Activated T-cell treated with anti-CD3 and anti-CD28 coated beads, Interleukin-2, amount 50 U/mL, for 48 hours (primary cell): ENCODE results near the gene SRPRB.
"Not testable (repeated sequence)": the region's sequence is repeated elsewhere in the genome, so short reads cannot be mapped to it uniquely, and the experiment has no call there.

Experiments
- DNase-seq, 2 experiments: peaks; one replicate each; pipeline ENCODE4 v3.0.0-alpha.2; 2020

SRPRB gene

DNA sequence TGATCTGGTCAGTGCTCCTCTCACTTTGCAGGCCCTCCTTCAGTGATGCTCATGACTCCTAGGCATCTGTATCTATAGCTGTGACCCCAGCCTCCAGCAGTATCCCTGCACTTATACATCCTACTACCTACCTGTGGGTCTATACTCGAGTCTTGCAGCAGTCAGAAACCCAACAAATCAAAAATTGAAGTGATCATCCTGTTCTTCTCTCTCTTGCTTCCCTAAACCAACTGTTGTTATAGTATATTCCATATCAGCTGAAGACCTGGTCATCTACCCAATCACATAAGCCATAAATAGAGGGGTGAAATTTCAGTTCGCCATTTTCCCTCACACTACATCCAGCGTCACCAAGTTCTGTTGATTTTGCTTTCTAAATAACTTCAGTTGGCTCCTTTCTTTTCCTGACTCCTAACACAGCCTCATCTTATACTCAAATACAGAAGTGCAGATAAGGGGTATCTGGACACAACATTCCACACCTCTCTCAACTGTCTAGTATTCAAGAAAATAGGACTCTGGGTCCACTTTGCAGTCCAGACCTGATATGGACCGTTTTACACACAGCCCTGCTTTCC lies 25.9 kb upstream of the SRPRB start:
- DNase-seq: no peak

DNA sequence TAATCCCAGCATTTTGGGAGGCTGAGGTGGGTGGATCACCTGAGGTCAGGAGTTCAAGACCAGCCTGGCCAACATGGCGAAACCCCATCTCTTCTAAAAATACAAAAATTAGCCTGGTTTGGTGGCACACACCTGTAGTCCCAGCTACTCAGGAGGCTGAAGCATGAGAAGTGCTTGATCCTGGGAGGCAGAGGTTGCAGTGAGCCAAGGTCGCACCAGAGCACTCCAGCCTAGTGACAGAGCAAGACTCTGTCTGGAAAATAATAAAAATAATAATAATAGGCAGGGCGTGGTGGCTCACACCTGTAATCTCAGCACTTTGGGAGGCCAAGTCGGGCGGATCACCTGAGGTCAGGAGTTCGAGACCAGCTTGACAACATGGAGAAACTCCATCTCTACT lies 24.9 kb upstream of the SRPRB start:
- not testable (repeated sequence) for DNase-seq

DNA sequence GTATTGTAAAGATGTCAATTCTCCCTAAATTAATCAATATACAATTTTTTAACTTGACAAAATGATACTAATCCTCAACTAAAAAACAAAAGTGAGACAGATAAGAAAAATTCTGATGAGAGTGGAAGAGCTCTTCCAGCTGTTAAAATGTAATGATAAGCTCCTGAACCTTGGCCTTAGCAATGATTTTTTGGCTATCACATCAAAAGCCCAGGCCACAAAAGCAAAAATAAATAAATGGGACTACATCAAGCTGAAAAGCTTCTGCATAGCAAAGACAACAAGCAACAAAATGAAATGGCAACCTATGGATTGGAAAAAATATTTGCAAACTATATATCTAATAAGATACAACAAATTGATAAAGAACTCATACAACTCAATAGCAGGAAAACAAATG lies 24.0 kb upstream of the SRPRB start:
- no peak for DNase-seq

DNA sequence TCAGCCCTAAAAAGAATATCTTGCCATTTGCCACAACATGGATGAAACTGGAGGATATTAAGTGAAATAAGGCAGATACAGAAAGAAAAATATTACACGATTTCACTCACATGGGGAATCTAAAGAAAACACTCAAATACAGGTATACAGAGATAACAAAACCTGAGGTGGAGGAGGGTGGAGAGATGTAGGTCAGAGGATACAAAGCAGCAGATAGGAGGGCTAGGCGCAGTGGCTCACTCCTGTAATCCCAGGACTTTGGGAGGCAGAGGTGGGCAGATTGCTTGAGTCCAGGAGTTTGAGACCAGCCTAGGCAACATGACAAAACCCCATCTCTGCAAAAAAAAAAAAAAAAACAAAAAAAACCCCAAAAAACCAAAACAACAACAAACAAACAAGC lies 23.2 kb upstream of the SRPRB start:
- no peak for DNase-seq

DNA sequence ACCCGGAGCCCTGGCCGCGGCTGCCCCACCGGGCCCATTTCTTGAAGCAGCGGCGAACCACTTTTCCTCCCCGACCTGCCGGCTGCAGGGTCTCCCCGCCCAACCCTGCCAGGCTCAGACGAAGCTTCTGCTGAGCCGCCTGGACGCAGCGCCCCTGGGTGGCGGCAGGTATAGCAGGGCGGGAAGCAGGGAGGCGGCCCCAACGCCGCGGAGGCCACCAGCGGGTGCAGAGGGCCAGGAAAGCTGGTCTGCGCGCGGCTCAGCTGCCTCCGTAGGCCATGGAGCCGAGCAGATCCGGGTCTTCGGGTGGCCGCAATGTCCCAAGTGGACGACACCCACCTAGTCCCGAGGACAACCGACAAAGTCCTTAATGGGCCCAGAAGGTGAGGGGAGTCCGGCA lies 21.9 kb upstream of the SRPRB start:
- DNase-seq: no peak

DNA sequence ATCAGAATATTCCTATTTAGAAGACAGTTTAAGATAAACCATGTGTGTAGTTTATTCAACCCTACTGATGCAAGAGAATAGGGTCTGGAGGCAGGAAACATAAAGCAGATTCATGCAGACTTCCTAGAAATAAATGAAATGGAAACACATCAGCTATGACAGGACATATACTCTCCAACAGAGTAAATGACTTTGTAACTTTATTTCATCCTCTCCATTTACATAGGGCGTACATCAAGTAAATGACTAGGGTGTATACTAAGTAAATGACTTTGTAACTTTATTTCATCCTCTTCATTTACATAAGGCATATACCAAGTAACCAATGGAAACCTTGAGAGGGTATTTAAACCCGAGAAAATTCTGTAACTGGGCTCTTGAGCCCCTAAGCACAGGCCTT lies 17.6 kb upstream of the SRPRB start:
- DNase-seq: no peak

DNA sequence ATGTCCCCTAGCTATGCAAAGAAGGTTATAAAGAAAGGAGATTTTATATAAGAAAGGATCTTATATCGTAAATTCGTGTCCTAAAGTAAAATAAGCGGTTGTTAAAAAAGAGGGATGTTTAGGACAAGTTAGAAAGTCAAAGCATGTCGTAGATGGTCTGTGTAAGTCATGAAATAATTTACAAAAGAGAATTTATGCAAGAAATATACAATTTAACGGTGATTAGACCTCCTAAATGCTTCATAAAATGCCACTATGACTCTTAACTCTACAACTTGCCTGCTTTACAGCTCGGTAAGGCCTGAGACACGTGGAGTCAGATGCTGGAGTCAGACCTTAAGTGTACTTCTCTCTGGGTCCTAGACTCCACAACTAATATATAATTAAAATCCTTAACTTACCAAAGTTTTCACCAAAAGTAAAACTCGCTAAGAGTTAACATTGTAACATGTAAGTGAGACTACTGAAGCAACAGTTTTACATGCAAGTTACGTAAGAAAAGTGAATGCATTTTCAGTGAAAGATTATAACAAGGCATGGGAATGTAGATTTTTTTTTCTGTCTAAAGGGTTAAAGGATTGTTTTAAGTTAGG lies 13.3 kb upstream of the SRPRB start:
- no peak for DNase-seq

DNA sequence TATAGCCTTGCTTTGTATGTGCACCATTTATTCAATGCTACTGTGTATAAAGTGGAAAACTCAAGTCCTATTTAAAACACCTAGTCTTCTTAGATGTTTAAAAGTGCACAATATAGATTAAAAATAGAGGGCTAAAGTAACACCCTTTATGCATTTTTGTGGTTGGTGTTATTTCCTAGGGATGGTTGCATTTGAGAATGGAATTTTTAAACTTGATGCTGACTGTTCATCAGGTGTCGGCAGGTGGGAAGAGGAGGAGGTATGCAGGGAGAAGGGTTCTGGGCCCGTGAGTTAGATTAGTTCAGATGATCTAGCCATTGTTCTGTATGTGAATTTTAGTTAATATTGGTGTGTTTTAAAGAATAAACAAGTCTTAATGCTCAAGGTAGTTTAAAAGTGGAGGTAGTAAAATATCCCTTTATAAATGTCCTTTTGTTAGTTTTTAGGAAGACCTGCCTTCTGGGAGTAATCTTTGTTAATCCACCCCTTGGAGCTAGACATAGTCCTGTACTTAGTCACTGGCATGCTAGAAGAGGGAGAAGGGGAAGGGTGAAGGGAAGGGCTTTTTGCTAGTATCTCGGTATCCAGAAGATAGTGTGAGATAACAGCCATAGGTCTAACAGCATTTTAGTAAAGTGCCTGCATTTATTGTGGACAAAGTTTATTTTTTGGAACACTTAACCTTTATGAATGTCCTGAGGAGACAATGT lies 8.1 kb upstream of the SRPRB start:
- no peak for DNase-seq

DNA sequence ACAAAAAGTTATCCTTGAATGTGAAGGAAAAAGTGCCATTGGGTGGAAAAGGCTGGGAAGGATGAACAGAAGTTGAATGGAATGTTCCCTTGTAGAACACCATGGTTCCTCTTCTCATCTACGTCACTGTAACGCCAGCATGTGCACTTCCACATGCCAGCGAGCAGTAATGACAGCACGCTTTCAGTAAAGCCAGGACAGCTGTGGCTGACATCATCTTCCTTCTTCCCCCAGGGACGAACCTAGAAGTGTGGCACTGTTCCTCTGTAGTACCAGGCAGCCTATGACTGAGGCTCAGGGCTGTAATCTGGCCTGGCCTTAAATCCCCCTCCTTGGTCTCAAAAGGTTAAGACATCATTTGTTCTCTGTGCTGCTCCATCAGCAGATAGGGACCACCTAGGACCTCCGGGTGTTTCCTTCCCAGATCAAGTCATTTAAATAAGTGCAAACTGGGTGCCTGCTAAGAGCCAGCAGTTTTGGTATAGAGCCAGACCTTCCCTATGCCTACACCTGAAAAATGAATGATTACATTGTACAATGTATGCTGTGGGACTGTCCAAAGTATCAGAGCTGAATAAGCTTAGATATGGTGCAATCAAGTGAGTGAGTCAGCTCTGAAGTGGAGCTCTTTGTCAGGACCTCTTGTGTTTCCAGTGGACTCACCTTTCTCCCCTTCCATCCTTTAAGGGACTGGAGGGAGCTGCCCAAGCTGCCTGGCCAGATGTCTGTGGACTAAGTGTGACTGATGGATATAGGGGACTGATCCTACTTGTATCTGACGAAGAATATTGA lies 5.6 kb upstream of the SRPRB start:
- no peak for DNase-seq

DNA sequence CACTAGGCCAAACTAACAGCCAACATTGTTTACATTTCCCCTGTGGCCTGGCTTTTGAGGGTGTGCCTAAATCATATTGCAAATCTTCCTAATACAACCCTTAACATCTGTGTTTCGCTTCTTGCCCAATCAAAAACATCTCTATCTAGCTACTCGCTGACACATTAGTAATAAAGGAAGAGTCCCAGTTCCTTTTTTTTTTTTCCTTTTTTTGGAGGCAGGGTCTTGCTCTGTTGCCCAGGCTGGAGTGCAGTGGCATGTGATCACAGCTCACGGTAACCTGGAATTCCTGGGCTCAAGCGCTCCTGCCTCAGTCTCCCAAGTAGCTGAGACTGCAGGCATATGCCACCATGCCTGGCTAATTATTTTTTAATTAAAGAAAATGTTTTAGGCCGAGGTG lies 2.1 kb upstream of the SRPRB start:
- no peak for DNase-seq

DNA sequence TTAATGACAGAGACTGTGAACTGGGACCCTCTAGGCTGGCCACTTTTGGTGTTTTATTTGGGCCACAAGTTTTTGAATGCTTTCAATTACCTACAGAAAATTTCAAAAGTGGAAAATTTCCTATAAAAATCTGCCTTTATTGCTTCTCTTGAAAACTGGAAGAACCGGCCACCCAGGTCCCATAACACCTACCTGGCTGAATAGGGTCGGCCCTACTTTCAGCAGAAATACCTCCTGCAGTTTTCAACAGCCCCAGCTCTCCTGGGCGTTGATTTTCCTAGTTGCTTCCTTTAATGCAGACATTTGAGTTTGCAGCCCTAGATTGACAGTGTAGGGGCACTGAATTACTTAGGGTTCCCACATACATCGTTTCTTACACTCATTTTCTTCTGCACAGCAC lies 719 bp upstream of the SRPRB start:
- DNase-seq: no peak

DNA sequence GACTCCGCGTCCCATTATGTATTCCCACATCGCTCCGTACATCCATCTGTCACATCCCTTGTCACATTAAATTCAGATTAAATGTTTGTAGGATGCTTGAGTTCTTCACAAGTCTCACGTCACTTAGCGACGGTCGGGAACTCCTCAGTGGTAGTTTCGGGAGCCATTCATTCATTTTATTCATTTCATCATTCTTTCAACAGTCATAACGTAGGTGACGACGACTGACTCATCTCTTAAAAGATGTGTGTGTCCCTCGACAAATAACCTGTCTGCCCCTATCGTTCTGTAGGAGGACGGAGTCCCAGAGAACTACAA lies 272 bp upstream of the SRPRB start:
- DNase-seq: no peak

DNA sequence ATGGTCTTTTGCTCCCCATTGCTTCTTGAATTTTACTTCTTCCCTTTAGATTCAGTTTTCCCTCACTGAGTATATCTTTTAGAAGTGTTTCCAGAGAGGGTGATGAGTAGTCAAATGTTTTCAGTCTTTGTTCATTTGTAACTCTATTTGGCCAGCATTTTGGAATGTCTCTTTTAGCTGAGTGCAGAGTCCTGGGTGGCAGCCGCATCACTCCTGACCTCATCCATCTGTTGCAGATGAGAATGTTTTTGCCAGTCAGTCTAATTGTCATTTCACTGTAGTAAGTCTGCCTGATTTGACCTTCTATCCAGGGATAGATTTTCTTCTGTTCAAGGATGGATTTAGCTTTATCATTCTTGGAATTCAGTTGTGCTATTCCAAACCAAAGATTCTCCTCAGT lies 7.3 kb downstream of the SRPRB start:
- DNase-seq: no peak

DNA sequence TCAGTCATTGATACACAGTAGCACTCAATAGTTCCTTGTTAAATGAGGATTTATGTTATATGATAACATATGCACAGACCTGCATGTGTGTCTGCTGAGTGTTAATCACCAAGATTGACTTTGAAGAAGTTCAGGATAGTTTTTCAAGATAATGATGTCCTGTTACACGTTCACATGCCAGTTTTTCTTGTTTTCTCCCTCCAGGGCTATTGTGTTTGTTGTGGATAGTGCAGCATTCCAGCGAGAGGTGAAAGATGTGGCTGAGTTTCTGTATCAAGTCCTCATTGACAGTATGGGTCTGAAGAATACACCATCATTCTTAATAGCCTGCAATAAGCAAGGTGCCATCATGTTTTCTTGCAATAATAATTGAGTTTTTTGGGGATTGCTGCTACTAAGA lies 9.8 kb downstream of the SRPRB start:
- no peak for DNase-seq

DNA sequence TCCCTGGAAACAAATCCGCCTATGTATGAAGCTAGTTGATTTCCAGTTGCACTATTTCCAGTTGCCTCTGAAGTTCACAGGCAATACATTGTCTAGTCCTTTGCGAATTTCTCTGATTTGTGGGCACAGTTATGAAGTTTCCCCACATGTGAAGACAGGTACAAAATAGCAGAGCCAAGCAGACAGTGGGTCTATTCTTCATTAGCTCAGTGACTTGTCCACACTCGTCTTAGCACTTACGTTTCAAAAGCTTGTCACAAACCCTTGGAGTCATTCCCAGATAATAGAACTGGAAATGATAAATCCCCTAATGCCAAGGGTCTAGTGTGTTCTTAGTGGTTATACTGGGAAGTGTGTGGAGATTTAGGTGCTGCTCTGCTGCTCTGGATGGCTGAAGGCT lies 14.5 kb downstream of the SRPRB start:
- DNase-seq: no peak

DNA sequence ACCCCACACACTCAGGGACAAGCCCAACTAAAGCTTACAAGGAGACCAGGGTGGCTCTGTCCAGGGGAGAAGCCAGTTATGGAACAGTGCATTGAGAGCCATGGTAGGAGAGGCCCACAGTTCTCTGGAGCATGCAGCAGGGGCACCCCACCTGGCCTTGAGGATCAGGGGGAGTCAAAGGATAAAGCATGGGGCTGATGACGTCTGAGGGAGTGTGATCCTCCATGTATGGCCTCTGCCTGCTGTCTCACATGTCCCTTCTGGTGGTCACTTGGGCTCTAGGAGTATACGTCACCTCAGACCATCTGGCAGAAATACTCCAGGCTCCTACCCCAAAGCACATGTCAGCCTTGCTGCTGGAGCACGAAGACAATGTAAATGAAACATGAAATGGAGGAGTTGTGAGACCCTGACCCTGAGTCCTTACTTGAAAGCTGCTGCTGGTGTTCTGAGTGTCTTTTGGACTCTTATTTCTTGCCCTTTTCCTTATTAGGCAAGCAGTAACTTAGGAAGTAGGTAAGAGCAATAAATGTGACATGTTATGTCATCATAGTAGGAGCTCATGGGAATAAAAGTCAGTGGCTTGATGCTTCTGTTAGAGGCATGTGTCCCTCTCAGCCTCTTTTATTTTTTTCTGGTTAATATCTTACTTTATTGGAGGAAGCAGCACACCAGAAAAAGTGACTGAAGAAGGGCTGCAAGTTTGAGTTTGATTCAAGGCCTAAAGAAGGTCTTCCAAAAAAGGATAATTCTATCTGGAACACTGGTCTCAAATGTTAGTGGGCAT lies 15.5 kb downstream of the SRPRB start:
- no peak for DNase-seq

DNA sequence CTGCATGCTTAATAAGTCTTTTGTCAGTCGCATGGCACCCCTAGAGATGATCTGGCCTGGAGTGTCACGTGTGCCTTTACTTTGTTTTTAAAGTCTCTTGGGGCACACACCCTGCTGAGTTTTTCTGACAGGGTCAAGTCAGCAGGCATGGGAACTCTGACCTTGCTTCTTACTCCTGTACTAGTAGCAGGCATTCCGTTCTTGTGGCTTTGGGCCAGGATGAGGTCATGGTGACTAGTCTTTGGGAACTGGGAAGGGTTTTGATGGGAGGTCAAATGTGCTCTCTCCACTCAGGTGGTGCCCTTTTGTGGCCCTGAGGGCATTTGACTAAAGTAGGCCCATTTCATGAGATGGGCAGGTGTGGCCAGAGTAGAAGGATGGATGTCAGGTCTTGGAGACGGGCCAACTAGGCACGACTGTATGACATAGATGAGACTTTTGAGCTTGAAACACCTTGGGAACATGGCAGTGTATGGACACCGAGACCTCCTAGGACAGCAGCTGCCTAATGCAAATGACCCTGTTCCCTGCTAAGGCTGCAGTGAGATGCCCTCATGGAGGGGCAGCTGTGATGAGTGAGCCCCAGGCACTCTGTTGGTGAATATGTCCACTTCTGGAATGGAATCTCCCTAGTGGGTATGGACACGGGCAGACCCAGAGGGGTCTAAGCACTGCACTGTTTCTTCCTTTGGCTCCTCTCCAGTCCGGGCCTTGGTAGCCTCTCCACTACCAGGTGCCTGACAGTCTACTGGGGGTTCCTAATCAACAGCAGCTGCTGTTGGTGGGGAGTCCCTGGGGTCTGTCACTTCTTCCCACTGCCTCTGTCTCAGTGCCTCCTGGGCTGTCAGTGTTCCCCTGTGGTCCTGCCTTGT lies 16.4 kb downstream of the SRPRB start:
- no peak for DNase-seq

DNA sequence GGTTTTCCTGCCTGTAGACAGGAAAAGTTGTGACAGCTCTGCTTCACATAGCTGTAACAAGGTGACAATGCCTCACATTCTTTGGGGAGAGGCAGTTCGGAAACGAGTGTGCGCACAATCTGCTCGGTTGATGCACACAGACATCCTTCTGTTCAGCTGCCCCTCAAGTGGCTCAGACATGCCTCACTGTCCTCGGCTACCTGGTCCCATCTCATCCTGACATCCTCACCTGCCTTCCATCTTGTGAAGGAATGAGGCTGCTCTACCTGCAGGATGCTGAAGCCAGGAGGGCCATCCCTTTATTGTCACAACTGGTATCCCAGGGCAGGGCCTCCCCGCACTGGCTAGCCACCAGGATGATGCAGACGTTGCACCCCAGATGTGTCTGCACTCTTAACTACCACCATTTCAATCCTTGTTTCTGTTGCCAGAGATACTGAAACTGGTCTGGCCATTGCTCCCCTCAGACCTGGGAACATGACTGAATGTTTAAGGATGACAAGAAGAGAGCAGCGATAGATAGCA lies 19.4 kb downstream of the SRPRB start:
- DNase-seq: no peak

DNA sequence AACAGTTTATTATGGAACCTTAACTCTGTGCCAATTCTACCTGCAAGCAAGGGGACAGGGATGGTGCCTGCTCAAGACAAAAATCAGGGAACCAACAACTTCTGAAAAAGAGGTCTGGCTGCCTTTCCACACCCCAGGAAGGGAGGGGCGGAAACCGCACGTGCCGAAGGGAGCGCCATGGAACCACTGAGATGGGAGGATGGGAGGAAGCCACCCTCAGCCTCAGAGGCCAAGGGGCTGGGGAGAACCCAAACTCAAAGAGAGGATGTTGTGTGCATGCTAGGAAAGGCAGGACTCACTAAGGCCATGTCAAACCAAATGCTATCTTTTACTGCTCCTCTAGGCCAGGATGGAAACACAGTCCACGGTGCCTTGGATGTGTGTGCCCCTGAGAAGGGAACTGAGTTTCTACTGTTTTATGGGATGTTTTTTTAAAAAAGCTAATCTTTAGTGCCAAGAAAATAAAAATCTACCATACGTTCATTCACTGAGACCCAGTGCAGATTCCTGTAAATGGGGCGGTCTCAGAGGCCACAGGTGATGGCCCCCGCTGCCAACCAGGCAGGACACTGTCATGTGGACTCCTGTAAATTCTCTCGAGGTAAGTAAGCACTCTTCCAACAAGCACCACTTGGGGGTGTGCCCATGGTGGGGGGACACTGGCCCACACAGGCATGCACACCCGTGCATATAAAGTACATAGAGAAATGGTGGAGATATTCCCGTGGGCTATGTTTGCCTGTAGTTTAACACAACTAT lies 20.5 kb downstream of the SRPRB start:
- DNase-seq: no peak

DNA sequence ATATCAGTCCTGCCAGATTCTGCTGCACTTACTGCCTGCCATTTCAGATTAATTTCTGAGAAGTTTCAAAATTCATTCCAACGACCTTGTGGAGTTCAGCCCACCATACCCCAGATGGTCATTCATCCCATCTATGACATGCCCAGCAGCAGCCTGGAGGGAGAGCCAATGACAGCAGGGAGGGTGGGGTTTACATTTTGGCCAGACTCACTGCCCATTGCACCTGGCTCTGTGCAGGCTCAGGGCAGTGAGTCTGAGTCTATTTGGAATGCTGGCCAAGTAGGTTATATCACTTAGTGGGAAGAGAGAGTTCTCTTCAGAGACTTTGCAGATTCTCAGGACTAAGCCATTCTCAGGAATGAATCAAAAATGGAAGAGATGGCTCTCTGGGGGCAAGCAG lies 21.5 kb downstream of the SRPRB start:
- DNase-seq: no peak

DNA sequence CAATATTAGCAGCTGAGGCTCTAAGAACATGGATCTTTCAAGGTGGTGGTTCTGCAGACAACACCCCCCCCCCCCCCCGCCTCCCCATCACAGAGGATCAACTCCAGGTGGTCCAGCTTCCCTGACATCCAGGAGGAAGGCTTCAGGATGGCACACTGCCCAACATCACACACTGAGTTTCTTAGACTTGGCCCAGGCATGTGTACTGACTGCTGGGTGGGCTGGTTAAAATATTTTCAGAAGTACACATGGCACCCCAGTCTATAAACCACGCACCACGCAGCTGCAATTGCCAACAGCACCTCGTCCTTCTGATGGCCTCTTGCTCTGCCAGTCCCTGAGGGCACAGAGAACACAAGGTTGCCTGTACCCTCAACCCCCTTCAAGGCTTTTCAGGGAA lies 22.1 kb downstream of the SRPRB start:
- no peak for DNase-seq
